ENCODE measurements around the gene GRM7.

- no peak for TF ChIP-seq REST (IDR thresholded peaks at IDR 0.05; ENCODE audit: insufficient read depth in 1 of 2, low read depth in 2 of 2, low read length in 2 of 2)
- no peak for TF ChIP-seq POLR2AphosphoS5 (IDR thresholded peaks at IDR 0.05; ENCODE audit: low read depth, low read length)
- TF ChIP-seq TAF1 (IDR thresholded peaks at IDR 0.05; ENCODE audit: borderline replicate concordance, insufficient read depth, low read length) = no peak
- no peak for TF ChIP-seq SIN3A (IDR thresholded peaks at IDR 0.05; ENCODE audit: borderline replicate concordance, insufficient read depth, low read length)
These were observed 637.8 kb downstream of the GRM7 start for GRCh38 chr3:7498715-7499114.

All from PFSK-1 (cell line).